Measurements from ENCODE around the gene FMN2.

FMN2 gene

DNA sequence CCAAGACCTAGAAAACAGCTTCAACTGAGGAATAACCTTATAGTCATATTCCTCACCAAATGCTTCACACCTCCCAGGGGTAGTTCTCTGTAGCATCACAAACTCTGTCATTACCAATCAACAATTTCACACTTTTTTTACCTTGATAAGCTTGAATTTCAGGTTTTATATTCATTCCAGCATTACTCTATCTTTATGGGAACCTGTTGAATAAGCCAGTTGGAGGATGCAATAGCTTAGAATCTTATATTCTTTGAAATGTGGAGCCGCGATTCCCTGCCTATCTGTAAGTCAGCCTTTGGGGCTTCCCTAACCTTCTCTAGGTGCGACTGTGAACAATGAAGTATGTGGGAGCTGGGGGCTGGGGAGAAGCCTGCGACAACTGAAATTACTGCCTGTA, 374.8 kb downstream of the FMN2 start:
- Histone ChIP-seq H3K27ac (ENCODE audit: low read depth, low read length) (no peak overlapping the region), H3K4me2 (ENCODE audit: low read depth, low read length, poor library complexity, severe bottlenecking) (no peak overlapping the region), H3K27me3 (ENCODE audit: low read length) (no peaks in the 10 kb centered on the region), H3K9me2 (replicated peaks; ENCODE audit: insufficient read depth, low read length) (0 out of 2 replicates have a peak, but pooled peaks cover 4% of the 10 kb centered on the region), H3K9me3 (ENCODE audit: insufficient read depth, low read length) (no peaks in the 10 kb centered on the region), H4K20me1 (ENCODE audit: low read depth, low read length) (no peaks in the 10 kb centered on the region), H3K4me3 (ENCODE audit: insufficient read depth, low read length, poor library complexity, severe bottlenecking) (no peak overlapping the region), H3K9ac (ENCODE audit: low read length) (no peak overlapping the region), H3K79me2 (ENCODE audit: insufficient read depth, low read length) (no peaks in the 10 kb centered on the region), H2AFZ (ENCODE audit: low read depth, low read length, severe bottlenecking) (no peak overlapping the region), H3K36me3 (ENCODE audit: low read length) (no peaks in the 10 kb centered on the region), H3F3A (ENCODE audit: insufficient read depth) (no peaks in the 10 kb centered on the region)
- no peak for TF ChIP-seq EZH2phosphoT487 (conservative IDR thresholded peaks at IDR 0.05; ENCODE audit: low read length)
- TF ChIP-seq CTCF (IDR thresholded peaks at IDR 0.05; ENCODE audit: insufficient read depth, low read length, poor library complexity, severe bottlenecking) = no peak

- Histone ChIP-seq H3K9me2 (replicated peaks; ENCODE audit: insufficient read depth, low read length) (0 out of 2 replicates have a peak, but pooled peaks cover 4% of the 10 kb centered on the region), H3K79me2 (ENCODE audit: insufficient read depth, low read length) (no peaks in the 10 kb centered on the region), H2AFZ (ENCODE audit: low read depth, low read length, severe bottlenecking) (no peak overlapping the region), H3K36me3 (ENCODE audit: low read length) (no peaks in the 10 kb centered on the region), H4K20me1 (ENCODE audit: low read depth, low read length) (no peaks in the 10 kb centered on the region), H3K9me3 (ENCODE audit: insufficient read depth, low read length) (no peaks in the 10 kb centered on the region), H3K4me2 (ENCODE audit: low read depth, low read length, poor library complexity, severe bottlenecking) (no peak overlapping the region), H3K27me3 (ENCODE audit: low read length) (no peaks in the 10 kb centered on the region), H3K4me3 (ENCODE audit: insufficient read depth, low read length, poor library complexity, severe bottlenecking) (no peak overlapping the region), H3K9ac (ENCODE audit: low read length) (no peak overlapping the region), H3F3A (ENCODE audit: insufficient read depth) (no peaks in the 10 kb centered on the region), H3K27ac (ENCODE audit: low read depth, low read length) (no peak overlapping the region)
- TF ChIP-seq EZH2phosphoT487 (conservative IDR thresholded peaks at IDR 0.05; ENCODE audit: low read length) = no peak
- no peak for TF ChIP-seq CTCF (IDR thresholded peaks at IDR 0.05; ENCODE audit: insufficient read depth, low read length, poor library complexity, severe bottlenecking)
Observed at GRCh38 chr1:240467895-240468294, 376.2 kb downstream of the FMN2 start.

DNA sequence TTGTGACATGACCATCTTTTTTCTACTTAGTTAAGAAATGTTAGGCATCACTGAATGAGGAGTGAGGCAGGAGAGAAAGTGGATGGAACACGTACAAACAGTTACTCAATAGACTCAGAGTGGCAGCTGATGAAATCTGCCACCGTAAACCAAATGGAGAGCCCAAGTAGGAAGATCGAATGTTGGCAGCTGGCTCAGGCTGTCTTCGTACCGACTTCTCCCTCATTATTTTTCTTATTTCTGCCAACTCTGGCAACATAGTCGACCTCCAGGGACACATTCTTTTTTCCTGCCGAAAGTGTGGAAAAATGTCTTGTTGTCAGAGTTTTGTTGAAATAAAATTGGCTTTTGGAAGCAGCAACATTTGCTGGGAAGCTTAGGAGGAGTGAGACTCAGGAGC, 377.0 kb downstream of the FMN2 start:
- no peak overlapping the region for H3K4me2 ChIP-seq (ENCODE audit: low read depth, low read length, poor library complexity, severe bottlenecking)

GRCh38 chr1:240474133-240474614, 382.5 kb downstream of the FMN2 start:
- Histone ChIP-seq H3K79me2 (ENCODE audit: insufficient read depth, low read length) (no peaks in the 10 kb centered on the region), H3F3A (ENCODE audit: insufficient read depth) (no peaks in the 10 kb centered on the region), H3K36me3 (ENCODE audit: low read length) (no peaks in the 10 kb centered on the region), H3K9me3 (ENCODE audit: insufficient read depth, low read length) (no peaks in the 10 kb centered on the region), H3K27me3 (ENCODE audit: low read length) (no peaks in the 10 kb centered on the region), H3K4me2 (ENCODE audit: low read depth, low read length, poor library complexity, severe bottlenecking) (no peak overlapping the region), H2AFZ (ENCODE audit: low read depth, low read length, severe bottlenecking) (no peak overlapping the region), H3K4me3 (ENCODE audit: insufficient read depth, low read length, poor library complexity, severe bottlenecking) (no peak overlapping the region), H4K20me1 (ENCODE audit: low read depth, low read length) (no peaks in the 10 kb centered on the region), H3K9me2 (replicated peaks; ENCODE audit: insufficient read depth, low read length) (no peaks in the 10 kb centered on the region; the same call in 1 of the 2 replicates), H3K27ac (ENCODE audit: low read depth, low read length) (no peak overlapping the region), H3K9ac (ENCODE audit: low read length) (no peak overlapping the region)
- TF ChIP-seq CTCF (IDR thresholded peaks at IDR 0.05; ENCODE audit: insufficient read depth, low read length, poor library complexity, severe bottlenecking) (no peak), EZH2phosphoT487 (conservative IDR thresholded peaks at IDR 0.05; ENCODE audit: low read length) (no peak)

More for the DNA sequence above, 377.0 kb downstream of the FMN2 start:
- Histone ChIP-seq H4K20me1 (ENCODE audit: low read depth, low read length) (no peaks in the 10 kb centered on the region), H3K9me3 (ENCODE audit: insufficient read depth, low read length) (no peaks in the 10 kb centered on the region), H3K27ac (ENCODE audit: low read depth, low read length) (no peak overlapping the region), H3K4me3 (ENCODE audit: insufficient read depth, low read length, poor library complexity, severe bottlenecking) (no peak overlapping the region), H3K9me2 (replicated peaks; ENCODE audit: insufficient read depth, low read length) (0 out of 2 replicates have a peak, but pooled peaks cover 4% of the 10 kb centered on the region), H3F3A (ENCODE audit: insufficient read depth) (no peaks in the 10 kb centered on the region), H3K27me3 (ENCODE audit: low read length) (no peaks in the 10 kb centered on the region), H2AFZ (ENCODE audit: low read depth, low read length, severe bottlenecking) (no peak overlapping the region), H3K36me3 (ENCODE audit: low read length) (no peaks in the 10 kb centered on the region), H3K79me2 (ENCODE audit: insufficient read depth, low read length) (no peaks in the 10 kb centered on the region), H3K9ac (ENCODE audit: low read length) (no peak overlapping the region)
- no peak for TF ChIP-seq EZH2phosphoT487 (conservative IDR thresholded peaks at IDR 0.05; ENCODE audit: low read length)

All from SU-DHL-6 (cell line).